Endothelial cell of umbilical vein (primary cell): ENCODE data around the gene DENND1A.

ENCODE experiments used
- EZH2 ChIP-seq: IDR thresholded peaks from 2 replicates; pipeline ENCODE4 v1.6.1; 2012; ENCODE audit warnings: borderline replicate concordance, low read depth, mild to moderate bottlenecking, moderate library complexity, low read length, inconsistent platforms; ENCODE audit not compliant: severe bottlenecking
- JUN ChIP-seq: IDR thresholded peaks from 2 replicates; pipeline ENCODE4 v1.6.1; 2011; ENCODE audit warnings: borderline replicate concordance, low read depth; ENCODE audit not compliant: insufficient read length, insufficient read depth

GRCh38 chr9:123485216-123485615 is 444.7 kb downstream of the DENND1A start:
- TF ChIP-seq EZH2 (no peak), JUN (no peak)
